Endothelial cell of hepatic sinusoid (primary cell): ENCODE measurements around the gene MSRB3.
"Not testable (repeated sequence)": the region's sequence is repeated elsewhere in the genome, so short reads cannot be mapped to it uniquely, and the experiment has no call there.

ENCODE experiments used
- in situ Hi-C: cut with HindIII; loops from 2 replicates; pipeline ENCODE4 v1.10.0; 2017; ENCODE audit warnings: low sequenced_read_pairs

The MSRB3 gene

DNA sequence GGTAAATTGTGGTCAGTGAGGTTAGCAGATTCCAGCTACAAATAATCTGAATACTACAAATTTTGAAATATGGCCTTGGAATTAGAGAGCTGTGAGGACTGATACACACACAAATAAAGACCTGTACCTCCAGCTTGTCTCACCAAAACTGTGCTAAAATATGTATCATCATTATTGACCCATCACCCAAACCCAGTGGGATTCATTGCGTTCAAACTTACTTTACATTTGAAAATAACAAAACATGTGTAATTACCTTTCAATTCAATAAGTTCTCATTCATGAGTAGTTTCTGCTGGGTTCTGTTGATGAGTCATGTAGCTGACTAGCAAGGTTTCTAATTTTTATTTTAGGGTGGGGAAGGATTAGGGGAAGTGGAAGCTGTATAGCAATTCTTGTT is 170.9 kb downstream of the MSRB3 start:
- in situ Hi-C loops = no loop called here

DNA sequence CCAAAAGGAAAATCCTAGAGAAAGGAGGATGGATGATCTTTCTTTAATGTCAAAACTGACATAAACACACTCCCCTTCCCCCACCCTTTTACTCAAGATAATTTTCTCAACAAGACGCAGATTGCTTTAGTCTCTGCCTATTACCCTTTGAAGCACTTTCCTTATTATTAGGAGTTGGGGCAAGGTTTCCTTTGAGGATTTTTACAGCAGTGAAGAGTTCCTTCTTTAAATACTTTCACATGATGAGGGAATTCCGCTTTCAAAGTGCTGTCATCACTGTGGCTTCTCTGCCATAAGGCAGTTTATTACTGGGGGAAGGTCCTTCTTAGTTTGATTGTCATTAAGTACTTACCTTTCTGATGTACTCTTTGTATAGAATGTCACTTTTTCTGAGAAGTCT is 172.1 kb downstream of the MSRB3 start:
- in situ Hi-C loops = no loop called here

DNA sequence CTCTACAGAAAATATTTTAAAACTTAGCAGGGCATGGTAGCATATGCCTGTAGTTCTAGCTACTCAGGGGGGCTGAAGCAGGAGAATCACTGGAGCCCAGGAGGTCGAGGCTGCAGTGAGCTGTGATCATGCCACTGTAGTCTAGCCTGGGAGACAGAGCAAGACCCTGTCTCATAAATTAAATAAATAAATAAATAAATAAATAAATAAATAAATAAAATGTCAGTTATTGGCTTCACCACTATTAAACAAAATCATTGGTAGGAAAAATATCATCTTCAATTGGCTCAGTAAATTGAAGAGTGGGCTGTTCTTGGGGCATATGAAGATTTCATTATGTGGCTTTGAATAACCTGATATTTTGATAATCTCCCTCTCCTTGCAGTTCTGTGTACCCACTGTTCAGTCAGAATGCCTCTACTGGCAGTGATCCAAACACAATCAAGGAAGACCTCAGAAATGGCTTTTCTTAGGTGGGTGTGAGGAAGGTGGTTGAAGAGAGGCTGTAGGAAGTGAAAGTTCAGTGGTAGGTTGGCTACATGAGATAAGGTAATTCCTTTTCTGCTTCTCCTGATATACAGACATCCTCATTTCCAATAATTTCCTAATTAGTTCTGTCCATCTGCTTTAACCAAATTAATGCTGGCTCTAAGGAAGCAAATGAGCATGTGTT is 175.8 kb downstream of the MSRB3 start:
- in situ Hi-C loops = no loop called here

DNA sequence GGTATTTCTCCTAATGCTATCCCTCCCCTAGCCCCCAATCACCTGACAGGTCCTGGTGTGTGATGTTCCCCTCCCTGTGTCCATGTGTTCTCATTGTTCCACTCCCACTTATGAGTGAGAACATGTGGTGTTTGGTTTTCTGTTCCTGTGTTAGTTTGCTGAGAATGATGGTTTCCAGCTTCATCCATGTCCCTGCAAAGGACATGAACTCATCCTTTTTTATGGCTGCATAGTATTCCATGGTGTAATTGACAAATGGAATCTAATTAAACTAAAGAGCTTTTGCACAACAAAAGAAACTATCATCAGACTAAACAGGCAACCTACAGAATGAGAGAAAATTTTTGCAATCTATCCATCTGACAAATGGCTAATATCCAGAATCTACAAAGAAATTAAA is 178.9 kb downstream of the MSRB3 start:
- in situ Hi-C loops = not testable (repeated sequence)

DNA sequence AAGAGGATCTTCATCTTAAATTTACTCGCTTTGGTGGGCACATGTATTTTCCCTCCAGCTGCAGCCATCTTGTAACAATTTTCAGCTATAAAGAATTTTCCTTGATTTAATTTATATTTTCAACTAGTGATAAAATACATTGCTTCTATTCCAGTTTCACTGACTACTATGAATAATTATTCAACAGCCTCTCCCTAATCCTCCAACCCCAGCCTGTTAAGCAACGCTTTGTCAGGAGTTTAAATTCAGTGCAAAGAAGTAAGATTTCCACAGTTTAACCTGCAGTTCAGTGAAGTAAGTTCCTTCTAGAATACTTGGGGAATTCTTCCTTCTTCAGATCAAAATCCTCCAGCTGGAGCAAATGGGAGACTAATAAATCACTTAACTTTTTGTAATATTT is 180.2 kb downstream of the MSRB3 start:
- in situ Hi-C loops = no loop called here

DNA sequence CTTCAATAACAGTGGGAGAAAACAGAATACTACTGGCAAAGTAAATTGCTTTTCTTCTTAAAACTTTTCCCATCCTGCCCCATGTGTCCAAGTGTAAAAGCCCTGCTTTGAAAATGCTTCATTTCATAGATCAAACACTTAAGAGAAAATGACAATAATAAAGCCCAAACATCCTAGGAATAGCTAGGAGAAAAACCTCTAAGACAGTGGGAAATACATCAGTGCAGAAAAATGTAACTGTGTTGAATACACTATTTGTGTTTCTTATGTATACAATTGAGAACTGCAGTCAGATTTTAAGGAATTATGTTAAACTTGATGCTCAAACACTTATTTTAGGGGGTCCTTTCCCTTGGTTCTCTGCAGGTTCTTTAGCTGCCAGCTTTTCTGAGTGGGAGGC is 181.1 kb downstream of the MSRB3 start:
- in situ Hi-C loops = no loop called here

DNA sequence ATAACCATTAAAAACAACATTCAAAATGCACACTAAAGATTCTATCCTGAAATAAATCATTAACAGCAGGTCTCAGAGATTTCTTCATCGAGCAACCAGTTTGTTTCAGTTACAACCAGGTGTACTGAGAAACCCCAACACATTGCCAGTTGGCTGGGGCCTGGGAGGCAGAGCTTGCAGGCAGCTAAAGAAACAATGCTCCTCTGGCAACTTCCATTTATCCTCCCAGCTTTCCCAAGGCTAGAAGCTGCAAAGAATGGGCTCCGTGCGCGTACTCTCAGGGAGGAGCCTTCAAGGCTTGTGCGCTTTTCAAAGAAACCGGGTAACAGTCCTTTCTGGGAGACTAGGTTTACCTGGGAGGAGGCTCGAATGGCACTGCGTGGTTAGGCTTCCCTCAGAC is 181.6 kb downstream of the MSRB3 start:
- in situ Hi-C loops = no loop called here

DNA sequence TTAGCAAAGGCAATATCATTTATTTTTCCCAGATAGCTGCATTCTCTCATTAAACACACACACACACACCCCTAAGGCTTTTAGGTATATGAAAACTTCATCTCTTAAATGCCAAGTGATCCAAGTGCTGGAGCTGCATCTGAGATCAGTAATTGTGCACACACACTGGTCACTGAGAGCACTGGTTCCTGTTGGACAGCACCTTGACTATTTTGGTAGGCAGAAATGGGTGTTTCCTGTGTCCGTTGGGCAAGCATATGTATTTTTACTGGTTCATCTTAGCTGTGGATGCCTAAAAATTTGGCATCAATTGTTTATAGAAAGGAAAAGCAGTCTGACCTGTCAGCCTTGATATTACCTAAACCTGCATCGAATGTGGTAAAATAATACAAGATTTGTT is 182.5 kb downstream of the MSRB3 start:
- in situ Hi-C loops = no loop called here

DNA sequence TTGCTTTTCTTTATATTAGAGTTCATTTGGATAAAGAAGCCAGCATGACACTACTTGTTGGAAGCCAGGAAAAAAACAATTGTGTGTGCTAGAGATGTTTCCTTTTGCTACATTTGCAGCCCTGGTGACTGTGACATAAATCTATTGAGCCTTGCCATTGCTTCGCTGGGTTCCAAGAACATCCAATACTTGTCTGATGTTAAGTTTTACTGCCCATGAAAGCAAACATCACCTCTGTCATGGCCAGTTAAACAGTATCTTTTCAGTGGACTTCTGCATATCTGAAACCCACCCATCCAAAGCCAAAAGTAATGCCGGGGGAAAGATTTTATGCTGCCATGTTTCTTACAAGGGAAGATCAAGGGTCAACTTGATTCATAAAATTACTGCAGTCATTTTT is 184.0 kb downstream of the MSRB3 start:
- in situ Hi-C loops = no loop called here

DNA sequence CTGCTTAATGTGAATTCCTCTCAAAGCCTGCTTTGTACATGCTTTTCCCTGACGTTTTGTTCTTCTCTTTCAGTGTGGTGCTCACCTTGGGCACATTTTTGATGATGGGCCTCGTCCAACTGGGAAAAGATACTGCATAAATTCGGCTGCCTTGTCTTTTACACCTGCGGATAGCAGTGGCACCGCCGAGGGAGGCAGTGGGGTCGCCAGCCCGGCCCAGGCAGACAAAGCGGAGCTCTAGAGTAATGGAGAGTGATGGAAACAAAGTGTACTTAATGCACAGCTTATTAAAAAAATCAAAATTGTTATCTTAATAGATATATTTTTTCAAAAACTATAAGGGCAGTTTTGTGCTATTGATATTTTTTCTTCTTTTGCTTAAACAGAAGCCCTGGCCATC is 184.6 kb downstream of the MSRB3 start:
- in situ Hi-C loops = no loop called here

DNA sequence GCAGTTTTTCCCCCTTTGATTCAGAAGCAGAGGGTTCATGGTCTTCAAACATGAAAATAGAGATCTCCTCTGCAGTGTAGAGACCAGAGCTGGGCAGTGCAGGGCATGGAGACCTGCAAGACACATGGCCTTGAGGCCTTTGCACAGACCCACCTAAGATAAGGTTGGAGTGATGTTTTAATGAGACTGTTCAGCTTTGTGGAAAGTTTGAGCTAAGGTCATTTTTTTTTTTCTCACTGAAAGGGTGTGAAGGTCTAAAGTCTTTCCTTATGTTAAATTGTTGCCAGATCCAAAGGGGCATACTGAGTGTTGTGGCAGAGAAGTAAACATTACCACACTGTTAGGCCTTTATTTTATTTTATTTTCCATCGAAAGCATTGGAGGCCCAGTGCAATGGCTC is 185.1 kb downstream of the MSRB3 start:
- in situ Hi-C loops = no loop called here

DNA sequence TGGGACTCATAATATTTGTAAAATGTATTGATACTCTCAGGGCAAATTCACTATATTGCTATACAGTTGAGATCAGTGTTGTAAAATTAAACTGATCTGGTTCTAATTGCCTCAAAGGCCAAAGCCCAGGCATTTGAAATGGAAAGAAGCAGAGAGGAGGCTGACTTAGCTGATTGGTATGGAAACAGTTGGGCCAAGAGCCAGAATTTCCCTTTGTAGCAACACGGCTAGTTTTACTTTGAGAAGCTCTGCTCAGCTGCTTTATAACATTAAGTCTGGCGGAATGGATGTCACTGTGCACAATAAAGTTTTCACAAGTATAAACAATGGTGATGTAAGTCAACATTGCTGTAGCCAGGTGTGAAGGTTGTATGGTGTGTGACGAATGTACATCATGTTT is 186.4 kb downstream of the MSRB3 start:
- in situ Hi-C loops = no loop called here

DNA sequence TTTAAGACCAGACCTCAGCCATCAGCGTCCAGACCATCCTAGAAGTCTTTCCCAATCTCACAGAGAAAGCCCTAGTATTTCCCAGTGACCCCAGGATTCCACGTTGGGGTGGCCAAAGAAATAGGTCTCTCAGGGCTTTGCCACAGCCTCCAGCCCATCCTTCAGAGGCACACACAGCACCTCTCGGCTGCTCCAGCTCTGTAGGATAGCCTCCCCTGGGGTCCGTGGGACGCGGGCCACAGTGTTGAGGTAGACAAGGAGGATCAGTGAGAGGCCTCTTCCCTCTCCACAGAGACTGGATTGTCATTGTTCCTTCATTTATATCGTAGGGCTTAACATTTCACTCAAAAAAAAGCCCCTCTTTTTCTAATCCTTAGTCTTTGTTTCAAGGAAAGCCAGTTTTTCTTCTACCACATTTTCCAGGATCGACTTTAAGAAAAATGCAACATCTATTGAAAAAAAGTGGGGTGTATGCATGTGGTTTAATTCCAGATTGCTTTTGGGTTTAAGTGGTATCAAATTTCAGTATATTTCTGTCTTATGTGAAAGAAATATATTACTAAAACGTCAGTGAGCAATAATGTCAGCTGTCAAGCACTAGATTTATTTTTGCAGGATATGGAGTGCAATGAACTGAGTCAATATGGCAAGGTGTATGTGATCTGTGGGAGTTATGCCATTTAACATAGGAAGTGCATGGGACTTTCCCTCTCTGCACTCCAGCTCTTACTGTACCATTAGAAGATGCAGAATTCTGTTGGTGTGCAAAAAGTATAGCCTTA is 187.5 kb downstream of the MSRB3 start:
- in situ Hi-C loops = no loop called here

DNA sequence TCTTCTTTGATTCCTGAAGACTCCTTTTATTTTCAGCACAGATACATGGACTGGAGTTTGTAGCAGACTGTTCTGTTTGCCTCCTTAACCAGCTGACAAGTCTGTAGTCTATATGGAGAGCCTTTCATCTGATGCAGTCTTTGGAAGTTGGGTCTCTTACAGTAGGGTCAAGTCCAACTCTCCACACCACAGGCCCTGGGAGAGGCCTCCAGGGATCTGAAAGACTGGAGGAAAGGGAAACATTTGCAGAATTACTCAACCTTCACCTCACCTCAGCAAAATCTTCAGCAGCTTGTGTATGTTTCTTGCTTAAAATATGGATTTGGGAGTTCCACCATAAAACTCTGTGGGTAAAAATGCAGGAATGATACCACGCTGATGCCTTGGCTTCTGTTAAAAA is 188.4 kb downstream of the MSRB3 start:
- in situ Hi-C loops = no loop called here

DNA sequence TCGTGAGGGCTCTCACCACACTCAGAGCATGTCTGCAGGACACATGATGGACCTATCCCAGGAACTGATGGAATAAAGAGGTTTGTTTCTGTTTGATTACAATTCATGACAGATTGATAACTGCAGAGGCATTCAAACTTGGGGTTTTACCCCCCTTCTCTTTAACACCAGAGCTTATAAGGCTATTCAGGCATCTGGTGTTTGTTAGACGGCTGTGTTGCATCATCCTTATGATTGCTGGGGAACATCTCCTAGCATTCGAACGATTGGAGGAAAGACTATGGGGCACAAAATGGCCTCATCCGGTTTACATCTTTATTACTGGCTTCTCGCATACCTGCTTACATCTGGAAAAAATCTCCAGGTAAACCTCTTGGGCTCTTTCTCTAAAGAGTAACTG is 191.8 kb downstream of the MSRB3 start:
- in situ Hi-C loops = no loop called here

DNA sequence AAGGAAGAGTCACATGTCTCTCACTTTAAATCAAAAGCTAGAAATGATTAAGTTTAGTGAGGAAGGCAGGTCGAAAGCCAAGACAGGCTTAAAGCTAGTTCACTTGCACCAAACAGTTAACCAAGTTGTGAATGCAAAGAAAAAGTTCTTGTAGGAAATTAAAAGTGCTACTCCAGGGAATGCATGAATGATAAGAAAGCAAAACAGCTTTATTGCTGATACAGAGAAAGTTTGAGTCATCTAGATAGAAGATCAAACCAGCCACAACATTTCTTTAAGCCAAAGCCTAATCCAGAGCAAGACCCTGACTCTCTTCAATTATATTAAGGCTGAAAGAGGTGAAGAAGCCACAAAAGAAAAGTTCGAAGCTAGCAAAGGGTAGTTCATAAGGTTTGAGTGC is 193.6 kb downstream of the MSRB3 start:
- in situ Hi-C loops = no loop called here

DNA sequence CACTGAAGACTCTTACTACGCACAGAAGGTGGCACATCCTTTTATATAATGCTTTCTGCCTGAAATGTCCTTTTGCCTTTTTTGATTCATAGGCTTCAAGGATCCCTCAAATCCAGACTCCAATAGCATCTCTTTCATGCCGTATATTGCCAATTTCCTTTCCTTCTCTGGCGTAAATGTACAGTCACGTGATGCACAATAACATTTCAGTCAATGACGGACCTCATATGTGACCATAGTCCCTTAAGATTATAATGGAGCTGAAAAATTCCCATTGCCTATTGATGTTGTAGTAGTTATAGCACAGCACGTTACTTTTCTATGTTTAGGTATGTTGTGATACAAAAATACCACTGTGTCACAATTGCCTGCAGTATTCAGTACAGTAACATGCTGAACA is 196.3 kb downstream of the MSRB3 start:
- in situ Hi-C loops = no loop called here

DNA sequence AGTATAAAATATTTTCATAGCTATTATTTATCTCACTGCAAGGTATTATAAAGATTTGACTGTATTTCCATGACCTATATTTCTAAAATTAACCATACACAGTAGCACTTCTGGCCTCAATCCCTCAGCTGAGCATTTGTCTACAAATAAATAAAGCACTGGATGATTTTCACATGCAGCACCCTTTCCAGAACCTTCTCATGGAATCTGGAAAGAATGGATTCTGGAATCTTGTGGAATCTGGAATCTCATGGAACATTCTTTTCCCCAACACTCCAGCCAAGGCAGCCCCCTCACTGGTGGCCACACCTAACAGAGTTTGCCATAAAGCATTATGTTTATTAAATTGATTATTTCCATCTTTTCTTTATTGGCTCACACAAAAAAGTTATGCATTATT is 199.2 kb downstream of the MSRB3 start:
- in situ Hi-C loops = no loop called here

DNA sequence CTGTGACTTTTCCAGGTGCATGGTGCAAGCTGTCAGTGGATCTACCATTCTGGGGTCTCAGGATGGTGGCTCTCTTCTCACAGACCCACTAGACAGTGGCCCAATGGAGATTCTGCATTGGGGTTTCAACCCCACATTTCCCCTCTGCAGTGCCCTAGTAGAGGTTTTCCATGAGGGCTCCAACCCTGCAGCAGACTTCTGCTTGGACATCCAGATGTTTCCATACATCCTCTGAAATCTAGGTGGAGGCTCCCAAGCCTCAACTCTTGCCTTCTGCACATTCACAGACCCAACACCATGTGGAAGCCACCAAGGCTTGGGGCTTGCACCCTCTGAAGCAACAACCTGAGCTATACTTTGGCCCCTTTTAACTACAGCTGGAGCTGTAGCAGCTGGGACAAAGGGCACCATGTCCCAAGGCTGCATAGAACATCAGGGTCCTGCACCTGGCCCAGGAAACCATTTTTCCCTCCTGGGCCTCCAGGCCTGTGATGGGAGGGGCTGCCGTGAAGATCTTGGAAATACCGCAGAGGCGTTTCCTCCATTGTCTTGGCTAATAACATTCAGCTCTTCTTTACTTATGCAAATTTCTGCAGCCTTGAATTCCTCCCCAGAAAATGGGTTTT is 205.5 kb downstream of the MSRB3 start:
- in situ Hi-C loops = not testable (repeated sequence)

DNA sequence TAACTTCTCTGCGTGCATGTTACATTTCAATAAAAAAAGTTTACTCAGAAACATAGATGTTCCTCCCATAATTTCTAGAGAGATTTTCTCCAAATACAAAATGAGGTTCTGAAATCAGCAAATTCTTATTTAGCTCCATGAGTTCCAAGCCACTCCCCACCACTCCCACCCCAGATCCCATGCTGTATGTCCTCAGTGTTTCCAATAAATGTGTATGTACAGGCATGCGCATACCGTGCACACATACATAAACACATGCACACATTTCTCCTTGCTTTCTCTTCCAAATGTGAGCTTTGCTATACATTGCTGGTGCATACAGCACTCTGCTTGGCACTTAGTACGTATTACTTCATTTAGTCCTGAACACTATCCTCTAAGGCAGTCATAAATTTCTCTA is 209.7 kb downstream of the MSRB3 start:
- in situ Hi-C loops = no loop called here

DNA sequence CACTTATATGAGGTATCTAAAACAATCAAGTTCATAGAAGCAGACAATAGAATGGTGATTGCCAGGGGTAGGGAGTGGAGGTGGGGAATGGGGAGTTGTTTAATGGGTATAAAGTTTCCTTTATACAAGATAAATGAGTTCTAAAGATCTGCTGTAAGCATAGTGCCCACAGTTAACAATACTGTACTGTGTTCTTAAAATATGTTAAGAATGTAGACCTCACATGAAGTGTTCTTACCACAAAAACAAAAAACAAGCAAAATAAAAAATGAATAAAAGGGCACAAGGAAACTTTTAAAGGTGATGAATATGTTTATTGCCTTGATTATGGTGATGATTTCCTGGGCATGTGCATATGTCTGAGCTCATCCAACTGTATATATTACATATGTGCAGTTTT is 211.8 kb downstream of the MSRB3 start:
- in situ Hi-C loops = no loop called here
